Myocyte (in vitro differentiated cells): ENCODE results near the gene MBOAT1. TPM values are rescaled to one million over a fixed set of nuclear protein-coding genes. Genes with fewer than 3 reads are reported as not detected.

ENCODE experiments used
- DNase-seq: peaks from one replicate; pipeline ENCODE4 v3.0.0-alpha.2; 2012; ENCODE audit warnings: low read depth
- total RNA-seq: library from RNA; depleted of rRNA; stranded (reverse); fragments of >200 nt; gene quantifications from 2 replicates; pipeline ENCODE4 v1.2.3, GENCODE V29; 2014

MBOAT1 gene
- total RNA-seq, 1 donor from 2014 or later = 0.16 TPM

DNA sequence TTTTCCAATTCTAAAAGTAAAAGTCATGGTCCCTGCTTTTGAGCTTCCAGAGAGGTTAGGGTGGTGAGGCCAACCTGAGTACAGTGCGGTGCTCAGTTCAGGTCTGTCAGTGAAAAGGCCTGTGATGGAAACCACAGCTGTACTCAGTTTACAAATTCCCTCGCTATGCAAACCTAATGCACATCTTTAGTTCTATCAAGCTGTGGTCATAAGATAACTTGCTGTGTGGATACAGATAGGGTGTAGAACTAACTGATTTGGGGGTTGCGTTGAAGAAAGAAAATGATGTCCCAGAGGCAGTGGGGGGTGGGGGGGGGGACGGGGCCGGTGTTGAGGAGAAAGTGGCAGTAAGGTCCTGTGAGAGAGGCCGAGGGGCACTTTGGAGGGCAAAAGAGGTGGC, 22.8 kb upstream of the MBOAT1 start:
- DNase-seq = no peak

DNA sequence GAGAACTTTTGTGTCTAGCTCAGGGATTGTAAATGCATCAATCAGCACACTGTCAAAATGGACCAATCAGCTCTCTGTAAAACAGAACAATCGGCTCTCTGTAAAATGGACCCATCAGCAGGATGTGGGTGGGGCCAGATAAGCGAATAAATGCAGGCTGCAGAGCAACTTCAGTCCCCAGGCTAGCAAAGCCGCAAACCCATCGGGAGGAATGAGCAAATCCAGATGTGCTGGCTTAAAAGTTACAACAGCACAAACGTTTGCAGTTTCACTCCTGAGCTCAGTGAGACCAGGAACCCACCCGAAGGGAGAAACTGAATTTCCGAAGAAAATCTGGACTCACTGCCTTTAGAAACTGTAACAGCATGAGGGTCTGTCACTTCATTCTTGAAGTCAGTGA, 21.9 kb upstream of the MBOAT1 start:
- no peak for DNase-seq

DNA sequence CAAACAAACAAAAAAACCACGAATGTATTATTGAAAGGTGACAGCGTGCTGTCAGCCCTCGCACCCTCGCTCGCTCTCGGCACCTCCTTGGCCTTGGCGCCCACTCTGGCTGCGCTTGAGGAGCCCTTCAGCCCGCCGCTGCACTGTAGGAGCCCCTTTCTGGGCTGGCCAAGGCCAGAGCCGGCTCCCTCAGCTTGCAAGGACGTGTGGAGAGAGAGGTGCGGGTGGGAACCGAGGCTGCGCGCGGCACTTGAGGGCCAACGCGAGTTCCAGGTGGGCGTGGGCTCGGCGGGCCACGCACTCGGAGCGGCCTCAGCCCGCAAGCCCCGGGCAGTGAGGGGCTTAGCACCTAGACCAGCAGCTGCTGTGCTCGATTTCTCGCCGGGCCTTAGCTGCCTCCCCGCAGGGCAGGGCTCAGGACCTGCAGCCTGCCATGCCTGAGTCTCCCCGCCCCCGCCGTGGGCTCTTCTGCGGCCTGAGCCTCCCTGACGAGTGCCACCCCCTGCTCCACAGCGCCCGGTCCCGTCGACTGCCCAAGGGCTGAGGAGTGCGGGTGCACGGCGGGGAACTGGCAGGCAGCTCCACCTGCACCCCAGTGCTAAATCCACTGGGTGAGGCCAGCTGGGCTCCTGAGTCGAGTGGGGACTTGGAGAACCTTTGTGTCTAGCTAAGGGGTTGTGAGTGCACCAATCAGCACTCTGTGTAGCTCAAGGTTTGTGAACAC, 20.9 kb upstream of the MBOAT1 start:
- no peak for DNase-seq

DNA sequence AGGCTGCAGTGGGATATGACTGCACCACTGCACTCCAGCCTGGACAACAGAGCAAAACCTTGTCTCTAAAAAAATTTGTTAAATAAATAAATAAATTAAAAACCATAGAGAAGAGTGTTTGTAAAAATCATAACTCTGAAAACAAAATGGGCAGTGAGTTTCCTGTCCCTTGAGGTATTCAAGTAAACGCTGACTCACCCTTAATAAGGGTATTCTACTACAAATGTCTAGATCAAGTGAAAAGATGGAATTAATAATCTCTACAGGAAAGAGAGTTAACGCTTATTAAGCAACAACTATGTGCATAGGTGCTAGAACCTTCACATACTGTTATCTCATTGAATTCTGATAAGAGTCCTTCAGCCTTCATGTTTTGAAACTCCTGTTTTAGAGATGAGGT, 19.9 kb upstream of the MBOAT1 start:
- DNase-seq = no peak

DNA sequence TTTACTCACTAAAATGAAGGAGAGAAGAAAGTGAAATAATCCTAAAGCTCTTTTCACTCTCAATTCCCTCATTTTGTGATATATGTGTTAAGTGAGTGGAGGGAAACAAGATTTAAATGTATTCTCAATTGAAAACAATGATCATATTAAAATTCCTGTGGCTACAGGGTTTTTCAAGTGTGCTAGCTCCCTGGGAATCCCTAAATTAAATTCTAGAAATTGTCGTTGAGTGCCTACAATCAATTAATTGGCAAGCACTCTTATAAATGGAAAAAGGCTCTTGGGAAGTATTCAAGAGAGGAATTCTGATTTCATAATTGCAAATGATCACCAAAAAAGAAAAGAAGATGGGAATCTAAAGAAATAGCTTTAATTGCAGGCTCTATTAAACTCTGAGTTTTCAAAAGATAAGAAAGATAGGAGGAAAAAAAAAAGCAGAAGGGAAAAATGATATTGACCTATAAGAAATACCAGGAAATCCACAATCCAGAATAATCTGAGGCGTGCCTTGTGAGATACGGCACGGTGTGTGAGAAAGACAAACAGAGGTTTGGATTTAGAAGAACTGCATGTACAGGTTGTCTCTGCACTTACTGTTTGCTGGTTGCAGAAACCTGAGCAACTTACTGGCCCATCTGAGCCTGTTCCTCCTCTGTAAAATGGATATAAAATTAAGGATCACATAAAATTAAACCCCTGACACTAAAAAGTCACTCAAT, 18.3 kb upstream of the MBOAT1 start:
- DNase-seq = no peak

DNA sequence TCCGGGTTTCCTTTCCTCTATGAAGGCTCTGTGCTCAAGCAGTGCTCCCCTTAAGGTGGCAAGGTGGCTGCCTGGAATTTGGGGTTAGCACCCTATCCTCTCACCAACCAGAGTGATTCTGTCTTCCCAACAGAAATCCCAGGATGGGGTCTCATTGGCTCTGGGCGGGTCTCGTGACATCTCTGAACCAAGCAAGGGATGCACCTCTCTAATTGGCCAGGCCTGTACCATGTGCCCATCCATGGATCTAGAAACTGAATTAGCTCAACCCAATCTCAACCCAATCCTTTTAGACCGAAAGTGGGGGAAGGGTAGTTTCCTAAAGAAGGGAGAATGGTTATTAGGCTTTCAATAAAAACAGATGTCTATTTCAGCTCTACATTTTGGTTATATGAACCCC, 17.6 kb upstream of the MBOAT1 start:
- DNase-seq = no peak

DNA sequence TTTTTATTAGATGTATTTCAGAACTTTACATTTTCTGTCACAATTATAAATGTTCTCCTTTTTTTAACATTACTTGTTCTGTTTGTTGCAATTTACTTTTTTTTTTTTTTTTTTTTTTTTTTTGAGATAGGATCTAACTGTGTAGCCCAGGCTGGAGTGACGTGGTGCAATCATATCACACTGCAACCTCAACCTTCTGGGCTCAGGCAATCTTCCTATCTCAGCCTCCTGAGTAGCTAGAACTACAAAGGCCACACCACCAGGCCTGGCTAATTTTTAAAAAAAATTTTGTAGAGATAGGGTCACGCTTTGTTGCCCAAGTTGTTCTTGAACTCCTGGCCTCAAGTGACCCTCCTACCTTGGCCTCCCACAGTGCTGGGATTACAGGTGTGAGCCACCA, 15.1 kb upstream of the MBOAT1 start:
- no peak for DNase-seq

DNA sequence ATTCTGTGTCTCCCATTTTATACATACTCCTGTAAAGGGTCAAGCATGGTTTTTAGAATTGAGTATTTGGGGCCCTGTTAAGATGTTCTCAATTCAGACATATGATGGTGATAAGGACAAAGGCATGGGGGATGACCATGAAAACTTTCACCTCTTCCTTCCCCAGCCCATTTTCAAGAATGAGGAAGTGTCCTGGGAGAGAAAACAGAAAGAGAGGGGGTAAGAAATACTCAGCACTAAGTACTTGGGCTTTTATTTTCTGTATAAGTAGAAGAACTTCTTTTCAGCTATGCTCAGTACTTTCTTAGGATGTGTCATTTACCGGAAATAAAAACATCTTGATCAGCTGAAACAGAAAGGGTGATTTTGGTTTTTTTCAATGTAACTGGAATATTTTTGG, 10.9 kb upstream of the MBOAT1 start:
- no peak for DNase-seq

DNA sequence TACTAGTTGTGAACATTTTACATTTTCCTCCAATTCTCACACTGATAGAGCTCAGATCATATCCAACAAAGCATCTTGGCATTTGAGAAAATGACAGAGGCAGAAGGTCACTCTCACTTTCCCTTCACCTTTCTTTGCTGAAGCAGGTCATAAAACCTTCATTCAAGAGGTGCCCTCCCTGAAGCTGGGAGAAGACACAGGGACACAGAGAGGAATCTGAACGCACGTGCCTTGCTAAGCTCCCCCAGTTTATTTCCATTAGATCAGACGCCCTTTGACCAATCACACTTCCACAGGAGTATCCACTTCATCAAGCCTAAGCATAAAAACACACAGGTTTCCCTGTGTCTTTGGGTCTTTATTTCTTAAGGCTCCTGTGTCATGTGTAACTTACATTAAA, 9.2 kb upstream of the MBOAT1 start:
- DNase-seq = no peak

DNA sequence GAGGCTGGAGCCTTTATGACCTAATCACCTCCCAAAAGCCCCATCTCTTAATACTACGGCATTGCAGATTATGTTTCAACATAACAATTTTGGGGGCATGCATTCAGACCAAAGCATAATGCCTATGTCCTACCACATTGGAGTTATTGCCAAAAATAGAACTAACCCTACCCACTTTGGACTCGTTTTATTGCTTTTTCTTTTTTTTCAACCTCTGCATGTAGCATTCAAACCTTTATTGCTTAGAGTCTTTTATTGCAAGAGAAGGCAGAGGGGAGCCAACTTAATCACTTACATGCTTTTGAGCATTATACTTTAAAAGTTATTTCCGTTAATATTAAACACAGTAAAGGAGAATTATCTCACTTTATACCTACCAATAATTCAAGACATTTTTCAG, 8.1 kb upstream of the MBOAT1 start:
- DNase-seq = no peak

DNA sequence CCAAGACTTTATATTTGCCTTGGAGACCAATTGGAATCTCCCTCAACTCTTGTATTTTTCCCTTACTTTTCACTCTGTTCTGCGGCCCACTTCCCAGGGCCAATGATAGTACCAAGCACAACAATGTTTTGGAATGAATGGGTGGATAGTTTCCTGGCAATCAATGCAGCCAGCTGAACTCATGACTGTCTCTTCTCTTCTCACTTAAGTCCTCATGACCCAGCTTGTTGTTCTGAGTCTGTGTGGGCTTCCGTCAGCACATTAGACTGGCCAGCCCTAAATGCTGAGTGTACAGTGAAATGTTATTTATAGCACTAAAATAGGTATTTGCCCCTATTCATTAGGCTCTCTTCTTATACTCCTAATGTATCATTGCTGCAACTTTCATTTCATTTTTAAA, 5.6 kb upstream of the MBOAT1 start:
- no peak for DNase-seq

DNA sequence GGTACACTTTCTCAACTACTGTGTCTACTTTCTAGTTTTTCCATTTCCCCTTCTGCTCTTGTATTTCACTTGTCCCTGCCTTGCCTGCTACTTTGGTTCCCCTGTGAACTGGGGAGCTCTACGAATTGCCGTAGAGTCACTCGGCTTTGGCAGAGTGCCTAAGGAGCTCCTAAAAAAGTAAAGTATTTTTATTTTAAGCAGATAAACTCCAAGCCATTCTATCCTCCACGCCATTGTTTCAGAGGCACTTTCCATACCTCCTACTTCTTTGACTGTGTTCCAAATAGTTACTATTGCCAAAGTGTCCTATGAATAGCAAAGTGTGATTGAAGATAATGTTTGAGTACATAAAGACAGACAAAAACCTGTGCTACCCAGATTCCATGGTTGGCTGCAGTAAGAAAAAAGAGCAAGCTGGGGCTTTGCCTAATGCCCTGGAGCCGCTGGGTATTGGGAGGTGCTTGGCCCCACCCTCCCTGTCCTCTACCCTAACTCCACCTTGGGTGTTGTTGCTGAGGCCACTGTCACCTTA, 5.1 kb upstream of the MBOAT1 start:
- DNase-seq = no peak

DNA sequence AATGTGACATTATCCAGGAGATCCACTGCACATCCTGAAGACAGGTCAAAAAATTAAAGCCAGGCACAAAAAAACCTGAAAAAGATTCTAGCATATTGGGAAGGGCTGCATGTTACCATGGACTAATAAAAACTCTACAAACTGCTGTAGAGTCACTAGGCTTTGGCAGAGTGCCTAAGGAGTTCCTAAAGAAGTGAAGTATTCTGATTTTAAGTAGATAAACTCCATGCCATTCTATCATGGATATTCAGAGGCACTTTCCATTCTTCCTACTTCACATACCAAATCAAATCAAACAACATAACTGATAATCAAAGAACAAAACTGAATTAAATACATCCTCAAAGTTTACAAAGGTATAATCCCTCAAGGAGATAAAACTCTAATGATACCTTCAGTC, 3.0 kb upstream of the MBOAT1 start:
- DNase-seq = no peak

DNA sequence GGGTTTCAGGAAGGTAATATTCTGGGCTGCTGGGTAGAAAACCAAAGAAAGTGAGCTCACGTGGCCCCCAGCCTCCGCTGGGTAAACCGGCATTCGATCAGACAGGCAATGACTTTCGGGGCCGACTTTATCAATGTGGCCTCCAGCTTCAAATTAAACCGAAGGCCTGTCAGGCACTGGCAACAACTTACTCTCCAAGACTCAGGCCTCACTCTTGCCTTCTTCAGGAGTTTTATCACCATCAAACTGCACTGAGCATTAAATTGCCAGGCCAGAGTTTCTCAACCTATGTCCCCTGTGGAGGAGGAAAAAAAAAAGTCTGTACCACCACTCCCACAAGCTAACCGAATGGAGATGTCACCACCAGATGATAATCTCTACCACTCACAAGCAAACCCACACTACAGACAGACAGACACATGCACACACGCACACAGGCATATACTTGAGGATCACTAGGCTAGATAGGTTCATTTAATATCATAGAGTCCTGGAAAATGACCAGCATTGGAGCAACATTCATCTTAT, 1.1 kb upstream of the MBOAT1 start:
- peak; percentile 3 for DNase-seq

DNA sequence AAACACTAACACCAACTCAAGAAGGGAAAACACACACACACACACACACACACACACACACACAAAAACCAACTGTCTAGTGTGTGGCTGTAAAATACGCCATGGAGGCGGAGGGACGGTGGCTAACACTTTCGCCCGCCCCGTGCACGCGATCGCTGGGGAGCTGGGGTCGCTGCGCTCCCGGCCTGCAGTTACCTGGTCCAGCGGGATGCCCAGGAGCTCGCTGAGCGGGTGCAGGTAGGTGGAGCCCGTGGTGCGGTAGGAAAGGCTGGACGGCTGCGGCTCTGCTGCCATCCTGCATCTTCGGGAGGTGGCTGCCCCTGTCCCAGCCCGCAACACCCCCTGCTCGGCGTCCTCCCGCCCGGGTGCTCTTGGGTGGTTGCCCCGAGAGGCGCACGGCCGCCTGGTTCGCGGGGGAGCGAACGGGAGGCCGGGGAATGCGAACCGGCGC, 303 bp downstream of the MBOAT1 start:
- peak; percentile 40 for DNase-seq

DNA sequence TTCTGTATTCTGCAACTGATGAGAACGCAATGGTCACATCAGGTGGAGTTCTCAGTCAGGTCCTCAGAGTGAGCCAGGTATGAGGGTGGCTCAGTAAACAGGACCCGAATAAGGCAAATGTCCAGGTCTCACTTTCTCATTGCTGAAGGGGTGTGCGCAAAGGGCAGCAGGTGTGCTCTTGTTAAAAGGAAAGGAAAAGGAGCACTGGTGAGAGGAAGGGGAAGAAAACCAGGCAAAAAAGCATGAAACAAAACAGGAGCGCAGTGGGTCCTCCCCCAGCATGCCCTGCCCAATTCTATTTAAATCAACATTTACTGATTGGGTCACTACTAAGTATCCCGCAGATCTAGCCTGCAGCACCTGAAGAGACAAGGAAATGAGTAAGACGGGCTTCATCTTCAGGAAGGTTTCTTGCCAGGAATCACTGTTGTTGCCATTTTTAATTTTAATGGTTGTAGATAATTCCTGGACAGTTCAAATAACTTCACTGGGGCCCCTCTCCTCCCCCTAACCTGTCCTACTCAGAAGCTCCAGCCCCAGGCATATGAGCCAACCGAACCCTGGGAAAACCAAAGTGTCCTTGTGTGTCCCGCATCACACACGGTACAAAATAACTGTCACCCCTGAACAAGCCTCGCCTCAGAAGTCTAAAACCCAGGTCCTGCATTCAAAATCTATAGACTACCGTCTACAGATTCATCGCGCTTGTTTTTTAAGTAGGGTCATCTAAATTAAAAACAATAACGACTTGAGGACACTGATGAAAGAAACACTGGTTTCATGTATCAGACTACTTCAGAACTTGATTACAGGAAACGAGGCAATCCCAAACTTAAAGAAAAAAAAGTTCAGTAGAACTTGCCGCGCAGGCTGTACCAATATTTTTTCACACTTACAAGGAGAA, 980 bp downstream of the MBOAT1 start:
- no peak for DNase-seq

DNA sequence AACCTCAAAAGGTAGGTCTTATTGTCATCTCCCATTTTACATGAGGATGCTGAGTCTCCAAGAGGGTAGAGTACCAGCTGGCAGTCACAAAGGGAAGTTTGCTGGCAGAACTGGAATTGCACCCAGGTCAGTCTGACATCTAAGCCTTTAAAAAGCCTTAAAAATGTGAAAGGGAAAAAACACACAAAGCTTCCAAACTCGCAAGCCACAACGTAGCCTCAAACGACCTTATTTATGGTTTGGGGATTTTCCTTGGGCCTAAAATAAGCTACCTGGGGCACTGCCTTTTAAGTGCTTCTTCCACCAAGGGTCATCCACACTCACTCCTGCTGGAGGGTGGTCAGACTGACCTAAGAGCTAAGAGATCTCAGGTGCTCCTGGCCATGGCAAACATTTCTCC, 2.1 kb downstream of the MBOAT1 start:
- DNase-seq = no peak

DNA sequence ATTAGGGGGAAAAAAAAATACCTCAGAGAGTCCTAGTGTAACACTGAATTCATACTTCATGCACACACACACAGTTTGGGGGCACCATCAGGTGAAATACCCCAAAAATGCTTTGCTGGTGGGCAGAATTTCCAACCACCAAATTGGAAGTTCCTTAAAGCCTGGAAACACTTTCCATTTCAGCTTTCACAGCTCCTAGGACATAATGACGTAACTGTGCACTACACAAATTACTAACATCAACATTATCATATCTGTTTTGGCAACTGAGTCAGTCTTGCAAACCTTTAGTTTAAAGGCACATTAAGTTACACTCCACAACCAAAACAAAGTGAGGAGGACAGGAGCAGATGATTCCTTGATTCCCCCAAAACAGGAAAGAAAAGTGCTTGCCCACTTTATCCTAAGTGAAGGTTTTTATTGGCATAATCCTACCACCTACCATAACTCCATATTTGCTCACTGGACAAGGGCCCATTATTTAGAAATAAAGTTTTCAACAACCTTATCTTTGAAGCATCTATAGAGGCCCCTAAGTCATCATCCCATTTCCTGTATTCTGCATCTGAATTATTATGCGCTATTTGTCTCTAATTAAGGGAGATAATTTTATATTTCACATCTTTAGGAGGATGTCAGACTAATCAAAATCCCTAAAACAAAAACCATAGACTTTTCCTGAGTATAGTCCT, 3.4 kb downstream of the MBOAT1 start:
- DNase-seq = no peak

DNA sequence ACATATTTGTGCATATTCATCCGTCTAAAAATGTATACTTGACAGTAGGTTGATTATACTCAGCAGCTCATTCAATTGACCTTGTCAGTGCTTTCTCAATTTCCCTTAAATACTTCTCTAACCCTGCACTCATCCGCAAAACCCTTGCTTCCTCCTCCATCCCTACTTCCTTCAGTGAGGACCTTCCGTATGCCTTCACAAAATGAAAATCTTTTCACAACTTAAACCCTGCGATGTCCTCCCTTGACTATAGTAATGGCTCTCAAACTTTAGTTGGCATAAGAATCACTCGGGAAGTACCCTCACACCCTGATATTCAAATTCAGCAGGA, 5.2 kb downstream of the MBOAT1 start:
- DNase-seq = no peak

DNA sequence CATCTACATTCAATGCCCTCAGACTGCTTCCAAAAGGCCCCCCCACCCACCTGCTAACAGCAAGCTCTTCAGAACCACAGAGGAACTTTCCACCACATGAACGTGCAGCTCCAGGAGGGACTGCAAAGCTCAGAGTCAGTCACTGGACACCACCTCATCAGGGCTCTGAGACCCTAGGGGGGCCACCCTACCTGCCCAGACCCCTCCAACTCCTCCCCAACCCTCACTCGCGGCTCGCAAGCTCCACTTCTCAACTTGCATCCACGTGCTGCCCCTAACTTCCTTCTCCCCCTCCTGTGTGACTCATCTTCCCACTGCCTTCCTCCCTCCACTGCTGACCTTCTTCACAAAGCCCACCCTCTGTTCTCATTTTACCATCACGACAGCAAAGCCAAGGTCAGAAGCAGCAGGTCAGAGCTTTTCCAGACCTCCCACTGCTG, 6.5 kb downstream of the MBOAT1 start:
- DNase-seq = no peak

DNA sequence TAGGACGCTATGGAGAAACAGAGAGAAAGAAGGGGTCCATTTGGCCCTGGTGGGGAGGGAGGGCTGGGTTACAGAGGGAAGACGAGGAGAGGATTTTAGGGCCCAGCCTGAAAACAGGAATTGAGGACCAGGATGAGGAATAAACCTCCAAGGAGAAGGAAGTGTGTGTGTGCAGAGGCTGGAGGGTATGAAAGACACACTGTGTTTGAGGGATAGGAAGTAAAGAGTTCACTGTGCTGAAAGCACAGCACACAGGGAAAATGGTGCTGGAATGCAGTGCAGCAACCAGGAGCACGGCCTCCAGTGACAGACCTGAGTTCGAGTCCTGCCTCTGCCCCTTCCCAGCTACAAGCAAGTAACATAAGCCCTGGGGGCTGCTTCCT, 7.8 kb downstream of the MBOAT1 start:
- no peak for DNase-seq
